NCI-H2107 treated with DMSO at 0.1 percent for 48 hours (cell line): ENCODE data around the gene CNTN2.

Source experiments
- DNase-seq: peaks from one replicate; lab custom pipeline; 2025; ENCODE audit not compliant: unreplicated experiment; lab: John Stamatoyannopoulos, UW

CNTN2 gene

DNA sequence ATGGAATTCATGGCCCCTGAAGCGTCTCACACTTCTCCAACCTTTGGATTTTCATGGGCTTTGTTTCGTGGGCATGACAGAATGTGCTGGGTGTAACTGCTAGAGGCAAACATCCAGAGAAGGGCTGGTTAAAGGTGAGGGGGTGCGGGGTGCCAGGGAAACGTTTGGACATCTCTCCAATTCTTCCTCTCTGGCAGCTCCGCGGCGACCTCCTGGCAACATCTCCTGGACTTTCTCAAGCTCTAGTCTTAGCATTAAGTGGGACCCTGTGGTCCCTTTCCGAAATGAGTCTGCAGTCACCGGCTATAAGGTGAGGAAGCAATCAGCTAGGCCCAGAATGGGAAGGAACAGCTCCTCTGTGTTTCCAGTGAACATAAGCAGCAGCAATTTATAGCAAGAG, 29.3 kb downstream of the CNTN2 start:
- DNase-seq = no peak

DNA sequence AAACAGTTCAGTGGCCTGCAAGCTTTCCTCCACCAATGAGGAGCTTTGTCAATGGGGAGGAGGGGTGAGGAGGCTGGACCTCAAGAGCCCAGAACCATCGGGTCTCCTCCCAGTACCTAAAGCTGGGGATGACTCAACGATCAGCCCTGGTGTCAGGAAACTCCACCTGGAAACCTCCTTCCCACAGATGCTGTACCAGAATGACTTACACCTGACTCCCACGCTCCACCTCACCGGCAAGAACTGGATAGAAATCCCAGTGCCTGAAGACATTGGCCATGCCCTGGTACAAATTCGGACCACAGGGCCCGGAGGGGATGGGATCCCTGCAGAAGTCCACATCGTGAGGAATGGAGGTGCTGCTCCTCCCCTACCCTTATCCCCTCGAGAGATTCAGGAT, 29.9 kb downstream of the CNTN2 start:
- no peak for DNase-seq

DNA sequence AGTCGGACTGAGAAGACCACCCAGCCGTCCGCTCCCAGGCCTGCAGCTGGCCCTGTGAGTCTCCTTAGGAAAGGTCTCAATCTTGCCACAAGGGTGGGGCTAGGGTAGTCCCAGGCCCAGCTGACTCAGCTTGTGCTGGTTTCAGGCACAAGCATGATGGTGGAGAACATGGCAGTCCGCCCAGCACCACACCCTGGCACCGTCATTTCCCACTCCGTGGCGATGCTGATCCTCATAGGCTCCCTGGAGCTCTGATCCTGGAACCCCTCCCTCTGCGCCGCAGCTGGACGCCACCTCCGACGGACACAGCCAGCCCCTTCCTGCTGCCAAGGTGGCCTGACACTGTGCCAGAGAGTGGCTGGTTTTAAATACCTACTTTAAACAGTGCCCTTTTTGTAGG, 30.5 kb downstream of the CNTN2 start:
- no peak for DNase-seq

- no peak for DNase-seq
Measured at GRCh38 chr1:205074084-205074483, 31.1 kb downstream of the CNTN2 start.

DNA sequence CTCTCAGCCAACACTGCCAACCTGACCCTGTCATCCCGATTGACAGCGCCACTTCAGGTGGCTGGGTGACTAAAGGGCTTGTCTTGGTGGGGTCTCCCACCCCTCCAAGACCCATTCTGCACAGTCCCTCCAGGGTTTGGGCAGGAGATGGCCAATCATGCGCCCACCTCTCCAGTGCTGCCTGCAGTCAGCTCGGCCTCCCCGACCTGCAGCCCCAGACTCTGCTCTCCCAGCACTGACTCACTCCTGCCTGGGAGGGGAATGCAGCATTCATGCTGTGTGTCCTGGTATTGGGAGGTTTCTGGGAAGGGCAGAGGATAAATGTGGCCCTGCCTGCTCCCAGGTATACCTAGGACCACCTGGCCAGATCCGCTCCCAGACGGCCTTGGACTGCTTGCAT, 31.5 kb downstream of the CNTN2 start:
- no peak for DNase-seq

DNA sequence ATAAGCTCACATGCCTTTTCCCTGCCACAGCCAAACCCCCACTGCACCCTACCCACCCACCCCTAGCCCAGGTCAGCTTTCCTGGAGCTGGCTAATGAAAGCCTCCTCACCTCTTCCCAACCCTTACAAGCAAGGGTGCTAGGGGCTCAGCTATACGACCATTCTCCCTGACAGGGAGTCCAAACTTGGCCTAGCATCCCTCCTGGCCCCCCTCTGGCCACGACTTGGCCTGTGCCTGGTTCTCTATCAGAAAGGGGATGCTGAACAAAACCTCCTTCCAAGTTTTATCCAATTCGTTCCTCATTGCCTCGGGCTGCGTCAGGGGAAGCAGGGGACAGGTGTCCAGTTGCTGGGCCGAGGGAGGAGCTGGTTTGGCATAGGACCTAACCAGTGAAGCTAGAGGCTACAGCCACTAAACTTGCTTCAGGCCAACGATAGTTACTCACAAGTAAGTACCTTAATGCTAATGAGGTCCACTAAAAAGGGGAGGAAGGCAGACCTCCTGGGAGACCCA, 32.7 kb downstream of the CNTN2 start:
- no peak for DNase-seq

- no peak for DNase-seq
Measured at GRCh38 chr1:205076245-205076761, 33.3 kb downstream of the CNTN2 start.

DNA sequence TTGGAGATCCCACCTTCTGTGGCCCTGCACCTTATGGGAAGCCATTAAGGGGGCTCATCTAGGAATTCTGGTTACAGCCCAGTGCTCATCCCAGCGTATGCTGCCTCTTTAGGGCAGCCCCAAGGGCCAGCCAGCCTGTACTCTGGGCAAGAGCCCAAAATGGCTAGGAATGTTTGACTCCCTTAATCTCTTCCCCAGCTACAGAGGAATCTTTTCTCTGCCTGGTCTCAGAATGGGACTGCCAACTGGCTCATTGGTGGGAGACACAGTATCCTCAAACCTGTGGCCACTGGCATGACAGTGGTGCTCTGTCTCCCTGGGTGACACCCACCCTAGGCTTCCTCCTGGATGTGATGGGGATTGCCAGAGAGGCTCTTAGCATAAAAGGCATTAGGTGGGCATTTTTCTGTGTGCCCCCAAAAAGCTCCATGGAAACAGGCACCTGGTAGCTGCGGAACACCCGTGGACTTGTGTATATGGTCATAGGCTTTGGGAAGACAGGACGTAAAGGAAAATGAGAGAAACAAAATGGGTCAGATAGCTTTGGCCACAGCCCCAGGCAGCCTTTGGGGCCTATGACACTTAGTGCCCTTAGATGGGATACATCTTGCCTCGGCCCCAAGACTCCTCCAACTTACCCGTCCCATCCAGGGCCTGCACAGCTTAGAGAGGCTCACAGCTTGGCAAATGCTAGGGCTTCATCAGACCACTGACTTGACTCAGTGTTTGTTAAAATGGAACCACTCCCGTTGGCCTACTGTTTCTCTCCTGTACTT, 34.3 kb downstream of the CNTN2 start:
- no peak for DNase-seq

DNA sequence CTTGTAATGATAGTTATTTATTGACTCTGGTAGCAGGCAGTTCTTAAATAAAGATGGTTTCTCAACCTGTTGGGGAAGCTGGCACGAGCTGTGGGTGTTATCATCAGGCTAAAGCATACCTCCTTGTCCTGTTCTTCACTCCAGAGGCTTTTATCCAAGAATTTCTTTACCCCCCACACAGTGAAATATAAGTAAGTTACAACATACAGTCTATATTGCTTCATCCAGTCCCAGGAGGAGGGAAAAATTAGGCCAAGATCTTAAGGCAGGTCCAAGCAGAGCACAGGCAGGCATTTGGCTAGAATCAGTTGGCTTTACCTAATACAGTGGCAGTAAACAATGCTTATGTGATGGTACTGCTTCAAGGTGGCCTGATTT, 34.9 kb downstream of the CNTN2 start:
- no peak for DNase-seq

DNA sequence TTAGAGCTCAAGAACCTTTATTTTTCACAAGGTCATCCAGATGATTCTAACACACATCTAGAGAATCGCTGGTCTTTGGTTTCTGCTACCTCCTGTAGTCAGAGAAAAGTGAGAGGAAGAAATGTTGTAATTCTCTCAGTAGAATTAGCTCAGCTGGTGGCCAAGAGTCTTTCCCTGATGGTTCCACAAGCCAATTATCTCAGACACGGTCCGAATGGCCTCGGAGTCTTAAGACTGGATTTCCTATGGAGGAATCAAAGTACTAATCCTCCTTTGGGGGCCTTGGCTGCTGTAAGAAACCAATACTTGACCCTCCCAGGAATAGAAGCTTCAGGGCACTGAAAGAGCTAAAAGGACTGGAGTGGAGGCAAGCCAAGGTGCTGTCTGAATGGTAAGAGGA, 39.4 kb downstream of the CNTN2 start:
- DNase-seq = no peak

DNA sequence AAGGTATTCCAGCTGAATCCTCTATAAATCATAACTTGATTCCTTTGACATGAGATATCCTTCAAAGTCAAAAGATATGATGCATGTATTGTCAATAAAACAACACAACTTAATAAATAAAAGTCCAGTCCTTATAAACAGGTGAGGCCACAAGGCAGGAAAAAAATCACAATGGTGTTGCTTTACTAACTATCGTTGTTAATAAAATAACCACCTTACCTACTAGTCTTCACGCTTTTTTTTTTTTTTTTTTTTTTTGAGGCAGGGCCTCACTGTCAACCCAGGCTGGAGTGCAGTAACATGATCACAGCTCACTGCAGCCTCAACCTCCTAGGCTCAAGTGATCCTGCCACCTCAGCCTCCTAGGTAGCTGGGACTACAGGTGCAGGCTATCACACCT, 41.3 kb downstream of the CNTN2 start, which contains the start of gene TMEM81:
Gene TMEM81, minus strand, starts transcription at position 101 of the 400 bp plus-strand sequence. CDS start 140 bp downstream, outside the sequence.
- DNase-seq = no peak

DNA sequence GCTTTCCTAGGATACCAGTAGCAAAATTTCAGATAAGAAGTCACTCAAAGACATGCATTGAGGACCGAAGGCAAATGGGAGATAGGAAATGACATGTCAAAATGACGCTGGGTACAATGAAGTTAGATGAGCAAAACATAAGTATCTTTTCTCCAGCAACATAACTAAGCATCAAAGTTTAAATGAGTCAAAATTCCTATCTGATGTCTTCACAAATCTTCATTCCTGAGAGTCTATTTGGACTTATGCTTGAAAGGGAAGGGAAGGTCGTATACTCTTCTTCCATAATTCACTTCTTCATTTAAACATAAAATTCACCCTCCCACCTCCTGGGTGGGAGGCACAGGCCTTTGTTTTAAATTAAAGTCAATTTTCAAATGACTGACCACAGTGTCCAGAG, 45.3 kb downstream of the CNTN2 start:
- no peak for DNase-seq

DNA sequence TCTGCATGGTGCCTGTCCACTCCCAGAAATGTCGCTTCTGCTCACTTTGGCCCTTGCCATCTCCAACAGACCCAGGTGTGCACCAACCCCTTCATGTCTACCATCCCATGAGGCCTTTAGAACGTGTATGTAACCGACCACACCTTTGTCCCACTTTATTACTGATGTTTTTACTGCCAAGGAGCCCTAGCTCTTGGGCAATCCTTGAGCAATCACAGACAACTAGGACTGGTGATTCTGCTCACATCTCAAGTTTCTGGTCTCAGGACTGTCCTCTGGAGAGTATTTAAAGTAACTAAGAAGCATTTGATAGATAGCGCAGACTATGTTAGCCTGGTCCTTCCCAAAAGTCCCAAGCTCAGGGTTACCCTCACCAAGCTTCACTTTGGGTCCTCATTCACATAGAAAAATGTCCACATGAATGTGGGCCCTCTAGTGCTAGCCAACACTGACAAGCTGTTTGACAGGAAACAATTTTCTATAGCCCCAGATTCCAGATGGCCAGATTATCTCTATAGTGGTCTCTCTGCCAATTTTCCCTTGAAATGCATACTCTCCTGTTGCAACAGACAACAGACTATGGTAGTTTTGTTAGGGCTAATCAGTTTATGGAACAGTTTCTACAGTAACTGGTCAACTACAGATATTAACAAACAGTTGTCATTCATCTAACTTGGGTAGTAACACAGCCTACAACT, 48.2 kb downstream of the CNTN2 start:
- DNase-seq = no peak

- DNase-seq = no peak
Measured at GRCh38 chr1:205095422-205095821, 52.4 kb downstream of the CNTN2 start.

DNA sequence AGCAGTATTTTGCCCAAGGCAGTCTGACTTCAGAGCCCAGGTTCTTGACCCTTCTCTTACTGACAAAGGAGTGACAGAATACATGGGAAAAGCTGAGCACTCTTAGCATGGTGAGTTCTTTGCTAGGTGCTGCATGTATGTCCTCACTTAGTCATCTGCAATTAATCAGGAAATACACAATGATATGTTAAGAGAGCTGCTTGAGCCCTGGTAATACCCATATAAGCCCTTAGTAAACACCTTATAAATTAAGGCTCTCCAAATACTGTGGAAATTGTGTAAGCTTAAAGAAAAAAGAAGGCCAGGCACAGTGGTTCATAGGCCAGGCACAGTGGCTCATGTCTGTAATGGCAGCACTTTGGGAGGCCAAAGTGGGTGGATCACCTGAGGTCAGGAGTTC, 55.2 kb downstream of the CNTN2 start:
- no peak for DNase-seq

- no peak for DNase-seq
Measured at GRCh38 chr1:205102404-205102803, 59.4 kb downstream of the CNTN2 start.

- no peak for DNase-seq
Measured at GRCh38 chr1:205107327-205107726, 64.3 kb downstream of the CNTN2 start.

- DNase-seq = no peak
Measured at GRCh38 chr1:205108464-205108863, 65.5 kb downstream of the CNTN2 start.

- no peak for DNase-seq
Measured at GRCh38 chr1:205109269-205109668, 66.3 kb downstream of the CNTN2 start.

GRCh38 chr1:205109711-205110110, 66.7 kb downstream of the CNTN2 start:
- no peak for DNase-seq

DNA sequence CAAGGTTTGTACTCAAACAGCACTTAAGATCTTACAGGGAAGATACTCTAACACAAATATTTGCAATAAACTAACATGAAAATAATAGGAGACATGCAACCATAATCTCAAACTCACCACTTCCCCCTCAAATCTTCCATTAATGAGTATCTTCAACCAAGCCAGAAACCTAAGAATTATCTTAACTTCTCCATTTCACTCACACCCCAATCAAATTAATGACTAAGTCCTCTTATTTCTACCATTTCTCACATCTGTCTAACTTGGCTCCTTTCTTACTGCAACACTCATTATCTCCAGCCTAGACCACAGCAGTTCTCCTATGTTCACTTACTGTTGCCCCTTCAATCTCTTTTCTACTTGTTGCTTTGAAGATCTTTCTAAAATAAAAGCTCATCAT, 68.3 kb downstream of the CNTN2 start:
- no peak for DNase-seq

DNA sequence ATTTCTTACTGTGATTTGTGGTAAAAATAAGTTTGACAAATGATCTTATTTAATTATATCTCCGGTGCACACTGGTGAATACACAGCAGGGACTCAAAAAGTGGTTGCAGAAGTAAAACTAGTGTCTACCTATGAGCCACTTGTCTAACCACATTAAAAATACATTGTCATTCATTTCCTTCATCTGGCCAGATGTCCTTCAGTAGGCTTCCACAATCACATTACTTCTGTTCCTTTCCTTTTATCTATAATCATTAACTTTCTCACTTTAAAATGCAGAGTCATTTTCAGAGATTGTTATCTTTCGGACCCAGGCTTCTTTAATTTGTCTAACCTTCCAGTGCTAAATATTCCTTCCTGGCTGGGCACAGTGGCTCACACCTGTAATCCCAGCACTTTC, 75.7 kb downstream of the CNTN2 start:
- DNase-seq = no peak
